ENCODE results near the gene MMGT1.
"Not testable (repeated sequence)": the region's sequence is repeated elsewhere in the genome, so short reads cannot be mapped to it uniquely, and the experiment has no call there.

The MMGT1 gene

DNA sequence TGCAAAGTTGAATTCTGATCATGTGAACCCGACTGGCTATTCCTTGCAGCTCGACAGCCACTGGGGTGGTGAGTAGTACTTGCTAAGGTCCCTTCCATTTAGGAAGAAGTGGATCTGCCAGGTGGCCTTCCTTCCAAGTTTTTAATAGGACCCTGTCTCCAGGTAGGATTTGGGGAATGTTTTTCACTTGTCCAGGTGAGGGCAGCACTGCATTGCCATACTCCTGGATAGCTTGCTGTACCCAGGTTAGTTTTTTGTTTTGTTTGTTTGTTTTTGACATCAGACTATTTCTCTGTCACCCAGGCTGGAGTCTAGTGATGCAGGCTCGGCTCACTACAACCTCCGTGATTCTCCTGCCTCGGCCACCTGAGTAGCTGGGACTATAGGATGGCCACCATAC is 50.4 kb downstream of the MMGT1 start:
- DNase-seq (ENCODE audit: low read depth in 2 of 2) = no peak

- not testable (repeated sequence) for DNase-seq (ENCODE audit: low read depth in 2 of 2)
Observed at GRCh38 chrX:135920516-135920915, 53.3 kb downstream of the MMGT1 start.

DNA sequence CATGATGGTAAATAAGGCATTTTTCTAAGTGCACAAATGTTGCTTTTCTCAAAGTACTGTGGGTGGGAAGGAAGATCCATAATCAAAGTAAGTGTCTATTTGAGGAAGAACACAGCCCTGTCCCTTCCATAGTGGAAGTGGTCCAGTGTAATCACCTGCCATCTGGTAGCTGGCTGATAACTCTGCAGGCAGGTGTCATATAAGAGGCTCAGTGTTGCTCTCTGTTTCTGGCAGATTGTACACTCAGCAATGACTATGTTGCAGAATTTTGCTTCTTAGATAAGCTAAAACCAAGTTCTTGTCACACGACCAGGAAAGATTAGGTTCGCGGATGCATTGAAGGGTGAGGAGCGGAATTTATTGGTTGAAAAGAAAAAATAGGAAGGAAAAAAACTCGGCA is 59.4 kb downstream of the MMGT1 start:
- DNase-seq (ENCODE audit: low read depth in 2 of 2) = no peak

Measured in stimulated activated CD4-positive, alpha-beta T cell treated with anti-CD3 and anti-CD28 coated beads, Interleukin-15, amount 100 ng/mL, for 48 hours (primary cell).